WI38 (cell line): ENCODE data around the gene FCER1A.

Experiments
- H3K4me3 ChIP-seq: 2 replicates; pipeline ENCODE4 v1.5.1; 2011; ENCODE audit warnings: low read depth, mild to moderate bottlenecking, control low read depth, low read length
- CTCF ChIP-seq: IDR thresholded peaks from 2 replicates; pipeline ENCODE4 v1.5.1; 2012; ENCODE audit warnings: low read depth, mild to moderate bottlenecking, control low read depth, low read length

Gene FCER1A

DNA sequence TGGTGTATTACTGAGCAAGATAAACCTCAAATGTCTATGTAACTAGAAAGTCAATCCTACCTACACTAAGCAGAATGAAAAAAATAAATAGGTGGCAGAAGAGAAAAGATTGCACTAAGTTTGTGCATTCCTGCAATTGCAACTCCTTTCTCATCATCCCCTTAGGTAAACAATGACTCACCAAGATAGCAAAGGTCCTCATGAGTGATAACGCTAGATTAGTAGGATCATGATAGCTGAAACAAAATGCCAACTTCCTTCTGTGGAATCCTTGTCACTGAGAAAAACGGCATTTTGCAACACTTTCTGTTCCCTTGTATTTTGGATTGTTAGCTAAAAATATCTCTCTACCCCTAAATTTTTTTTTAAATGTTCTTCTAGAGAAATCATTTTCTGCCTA lies 20.0 kb upstream of the FCER1A start:
- no peak overlapping the region for H3K4me3 ChIP-seq
- TF ChIP-seq CTCF, result no peak

DNA sequence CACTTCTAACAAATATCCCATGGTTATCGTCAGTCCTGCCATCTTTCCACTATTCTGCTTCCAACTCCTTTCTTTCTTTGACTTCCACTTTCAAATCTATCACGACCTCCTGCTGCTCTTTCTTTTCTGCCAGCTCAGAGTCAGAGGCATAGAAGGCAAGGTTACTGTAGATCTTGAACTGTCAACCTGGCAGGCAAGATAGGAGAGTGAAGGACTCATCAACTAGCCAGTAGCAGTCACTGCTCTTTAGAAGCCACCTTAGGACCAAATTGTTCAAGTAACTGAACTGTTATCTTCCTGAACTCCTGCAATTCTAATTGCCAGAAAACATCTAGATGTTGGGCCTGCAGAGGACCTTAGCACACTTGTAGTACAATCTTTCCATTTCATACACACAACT lies 13.1 kb upstream of the FCER1A start:
- no peak for TF ChIP-seq CTCF
- no peak overlapping the region for H3K4me3 ChIP-seq

- H3K4me3 ChIP-seq, result no peak overlapping the region
- no peak for TF ChIP-seq CTCF
These were observed 10.7 kb upstream of the FCER1A start for GRCh38 chr1:159291424-159291823.

DNA sequence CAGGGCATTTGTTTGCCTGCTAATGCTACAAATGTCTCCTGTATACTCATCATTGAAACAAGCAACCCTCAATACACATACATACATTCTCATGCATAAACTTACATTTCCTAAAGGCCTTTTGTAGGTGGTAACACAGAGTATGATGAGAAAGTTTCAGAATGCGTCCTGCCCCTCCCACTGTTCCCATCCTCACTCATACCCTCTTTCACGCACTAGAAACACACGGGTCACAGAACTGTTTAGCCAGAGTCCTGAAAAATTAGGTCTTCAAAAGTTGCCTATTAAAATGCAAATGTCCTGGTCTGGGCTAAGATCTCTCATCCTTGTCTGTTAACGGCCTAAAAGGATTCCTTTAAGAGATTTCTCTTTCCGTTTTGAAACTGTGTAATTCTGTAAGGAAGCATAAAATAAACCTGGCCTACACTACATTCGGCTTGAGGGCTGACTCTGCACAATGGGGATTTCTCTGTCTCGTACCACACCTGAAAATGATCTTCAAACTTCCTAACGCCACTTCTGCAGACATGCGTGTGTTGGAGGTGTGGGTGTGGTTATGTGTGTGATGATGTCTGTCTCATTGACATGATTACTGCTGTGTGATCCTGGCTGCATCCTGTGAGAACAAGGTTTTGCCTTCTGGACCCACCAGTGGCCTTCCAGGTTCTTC lies 5.3 kb upstream of the FCER1A start:
- no peak overlapping the region for H3K4me3 ChIP-seq
- TF ChIP-seq CTCF, result no peak

GRCh38 chr1:159300146-159300545 lies 2.0 kb upstream of the FCER1A start:
- H3K4me3 ChIP-seq, result no peak overlapping the region

GRCh38 chr1:159307346-159308020 lies 5.3 kb downstream of the FCER1A start:
- no peak for TF ChIP-seq CTCF

More at GRCh38 chr1:159300146-159300545, 2.0 kb upstream of the FCER1A start:
- TF ChIP-seq CTCF, result no peak

GRCh38 chr1:159311679-159312078 lies 9.5 kb downstream of the FCER1A start:
- H3K4me3 ChIP-seq, result no peak overlapping the region
- no peak for TF ChIP-seq CTCF

More at GRCh38 chr1:159307346-159308020, 5.3 kb downstream of the FCER1A start:
- H3K4me3 ChIP-seq, result no peak overlapping the region
